Aortic smooth muscle cell (primary cell): ENCODE measurements around the gene XIST. TPM values are rescaled to one million over a fixed set of nuclear protein-coding genes. Genes with fewer than 3 reads are reported as not detected.

ENCODE experiments used
- total RNA-seq: library from RNA; depleted of rRNA; stranded (reverse); fragments of >200 nt; gene quantifications from 2 replicates; pipeline ENCODE4 v1.2.3, GENCODE V29; 2014

The XIST gene
- not detected in 2 replicates for total RNA-seq

DNA sequence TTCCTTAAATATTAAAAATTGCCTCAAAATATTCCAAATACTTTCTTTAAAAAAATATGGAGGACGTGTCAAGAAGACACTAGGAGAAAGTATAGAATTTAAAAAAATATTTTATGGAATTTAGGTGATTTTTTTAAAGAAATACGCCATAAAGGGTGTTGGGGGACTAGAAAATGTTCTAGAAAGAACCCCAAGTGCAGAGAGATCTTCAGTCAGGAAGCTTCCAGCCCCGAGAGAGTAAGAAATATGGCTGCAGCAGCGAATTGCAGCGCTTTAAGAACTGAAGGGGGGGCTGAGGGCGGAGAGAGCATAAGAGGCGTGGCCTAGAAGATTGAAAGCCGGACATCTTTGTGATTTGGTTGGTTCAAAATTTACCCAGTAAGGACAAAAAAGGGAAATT is at the start of gene XIST:
XIST (minus strand) TSS at position 248 of the 400 bp plus-strand sequence.

